Measurements from ENCODE around the gene FBLIM1.

FBLIM1 gene, protein sequence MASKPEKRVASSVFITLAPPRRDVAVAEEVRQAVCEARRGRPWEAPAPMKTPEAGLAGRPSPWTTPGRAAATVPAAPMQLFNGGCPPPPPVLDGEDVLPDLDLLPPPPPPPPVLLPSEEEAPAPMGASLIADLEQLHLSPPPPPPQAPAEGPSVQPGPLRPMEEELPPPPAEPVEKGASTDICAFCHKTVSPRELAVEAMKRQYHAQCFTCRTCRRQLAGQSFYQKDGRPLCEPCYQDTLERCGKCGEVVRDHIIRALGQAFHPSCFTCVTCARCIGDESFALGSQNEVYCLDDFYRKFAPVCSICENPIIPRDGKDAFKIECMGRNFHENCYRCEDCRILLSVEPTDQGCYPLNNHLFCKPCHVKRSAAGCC

DNA sequence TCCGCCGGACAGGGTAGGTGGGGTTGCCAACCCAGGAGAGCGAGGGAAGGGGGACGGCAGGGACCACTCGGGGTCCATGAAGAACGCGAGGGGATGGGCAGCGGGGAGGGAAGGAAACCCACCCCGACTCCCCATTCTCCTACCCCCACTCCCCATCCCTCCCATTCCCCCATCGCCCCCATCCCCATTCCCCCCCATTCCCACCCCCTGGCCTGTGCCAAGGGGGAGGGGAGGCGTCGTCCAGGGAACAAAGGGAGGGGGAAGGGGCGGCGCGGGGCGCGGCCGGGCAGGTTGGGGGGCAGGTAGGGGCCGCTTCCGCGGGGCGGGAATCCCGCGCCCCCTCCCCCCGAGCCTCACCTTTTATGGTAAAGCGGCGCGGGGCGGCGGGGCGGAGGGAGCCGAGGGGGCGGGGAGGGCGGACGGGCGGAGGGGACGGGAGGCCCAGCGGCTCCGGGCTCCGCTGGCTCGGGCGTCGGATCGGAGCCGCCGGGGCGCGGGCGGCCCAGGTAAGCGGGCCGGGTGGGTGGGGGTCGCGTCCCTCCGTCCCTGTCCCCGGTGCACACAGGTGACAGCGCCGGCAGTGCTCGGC is at the start of gene FBLIM1:
TSS of gene FBLIM1 (plus strand) at position 453 of the 589 bp plus-strand sequence. CDS start 6,189 bp downstream, outside the sequence.
- TF ChIP-seq, protein P1, sequence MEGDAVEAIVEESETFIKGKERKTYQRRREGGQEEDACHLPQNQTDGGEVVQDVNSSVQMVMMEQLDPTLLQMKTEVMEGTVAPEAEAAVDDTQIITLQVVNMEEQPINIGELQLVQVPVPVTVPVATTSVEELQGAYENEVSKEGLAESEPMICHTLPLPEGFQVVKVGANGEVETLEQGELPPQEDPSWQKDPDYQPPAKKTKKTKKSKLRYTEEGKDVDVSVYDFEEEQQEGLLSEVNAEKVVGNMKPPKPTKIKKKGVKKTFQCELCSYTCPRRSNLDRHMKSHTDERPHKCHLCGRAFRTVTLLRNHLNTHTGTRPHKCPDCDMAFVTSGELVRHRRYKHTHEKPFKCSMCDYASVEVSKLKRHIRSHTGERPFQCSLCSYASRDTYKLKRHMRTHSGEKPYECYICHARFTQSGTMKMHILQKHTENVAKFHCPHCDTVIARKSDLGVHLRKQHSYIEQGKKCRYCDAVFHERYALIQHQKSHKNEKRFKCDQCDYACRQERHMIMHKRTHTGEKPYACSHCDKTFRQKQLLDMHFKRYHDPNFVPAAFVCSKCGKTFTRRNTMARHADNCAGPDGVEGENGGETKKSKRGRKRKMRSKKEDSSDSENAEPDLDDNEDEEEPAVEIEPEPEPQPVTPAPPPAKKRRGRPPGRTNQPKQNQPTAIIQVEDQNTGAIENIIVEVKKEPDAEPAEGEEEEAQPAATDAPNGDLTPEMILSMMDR (IDR thresholded peaks at IDR 0.05; ENCODE audit: low read depth, low read length), result no peak
- Histone ChIP-seq H3K36me3 (no peaks in the 10 kb centered on the region), H3K9me3 (ENCODE audit: severe bottlenecking) (no peaks in the 10 kb centered on the region), H3K27me3 (ENCODE audit: insufficient read depth, low read depth, severe bottlenecking) (no peaks in the 10 kb centered on the region), H3K4me3 (ENCODE audit: low read depth, low read length) (peak within 1 kb of the TSS; percentile 60), H3K27ac (peak within 1 kb of the TSS; percentile 45)
- peak; percentile 51 for DNase-seq

DNA sequence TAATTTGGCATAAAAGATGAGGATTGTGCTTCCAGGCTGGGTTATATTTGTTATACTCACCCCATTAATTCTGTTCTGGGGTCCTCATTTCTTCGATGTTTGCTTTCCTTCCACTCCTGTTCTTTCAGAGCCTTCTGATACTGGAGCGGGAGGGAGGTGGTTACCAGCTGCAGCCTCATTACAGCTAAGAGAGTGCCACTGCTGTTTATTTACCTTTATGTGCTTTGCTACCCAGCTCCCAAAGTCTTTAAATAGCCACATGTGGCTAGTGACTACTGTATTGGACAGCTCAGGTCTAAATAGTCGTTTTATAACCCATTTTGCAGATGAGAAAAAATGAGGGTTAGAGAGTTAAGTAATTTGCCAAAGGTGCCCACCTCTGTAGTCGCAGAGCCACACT is 49.4 kb upstream of the FBLIM1 start:
- H3K36me3 ChIP-seq, result peaks cover 13% of the 10 kb centered on the region
- H3K4me3 ChIP-seq (ENCODE audit: low read depth, low read length), result no peak overlapping the region
- no peaks in the 10 kb centered on the region for H3K9me3 ChIP-seq (ENCODE audit: severe bottlenecking)
- H3K27ac ChIP-seq, result no peak overlapping the region
- TF ChIP-seq, protein P1 (IDR thresholded peaks at IDR 0.05; ENCODE audit: low read depth, low read length), result no peak
- H3K27me3 ChIP-seq (ENCODE audit: insufficient read depth, low read depth, severe bottlenecking), result no peaks in the 10 kb centered on the region
- DNase-seq, result no peak

DNA sequence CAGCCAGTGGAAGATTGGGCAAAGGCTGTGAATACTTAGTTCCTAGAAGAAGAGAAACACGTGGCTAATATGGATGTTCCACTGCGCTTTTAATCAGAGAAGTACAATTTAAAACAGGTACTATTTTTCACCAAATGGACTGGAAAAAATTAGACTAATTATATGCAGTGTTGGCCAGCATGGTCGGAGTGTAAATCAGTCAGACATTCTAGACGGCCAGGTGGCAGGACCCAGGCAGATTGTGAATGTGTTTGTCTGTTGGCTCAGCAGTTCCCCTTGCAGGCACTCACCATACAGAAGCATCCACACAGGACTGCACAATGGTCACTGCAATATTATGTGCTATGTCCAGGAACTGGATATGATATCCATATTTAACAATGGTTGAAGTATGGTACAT is 46.4 kb upstream of the FBLIM1 start:
- Histone ChIP-seq H3K27me3 (ENCODE audit: insufficient read depth, low read depth, severe bottlenecking) (no peaks in the 10 kb centered on the region), H3K9me3 (ENCODE audit: severe bottlenecking) (no peaks in the 10 kb centered on the region)

DNA sequence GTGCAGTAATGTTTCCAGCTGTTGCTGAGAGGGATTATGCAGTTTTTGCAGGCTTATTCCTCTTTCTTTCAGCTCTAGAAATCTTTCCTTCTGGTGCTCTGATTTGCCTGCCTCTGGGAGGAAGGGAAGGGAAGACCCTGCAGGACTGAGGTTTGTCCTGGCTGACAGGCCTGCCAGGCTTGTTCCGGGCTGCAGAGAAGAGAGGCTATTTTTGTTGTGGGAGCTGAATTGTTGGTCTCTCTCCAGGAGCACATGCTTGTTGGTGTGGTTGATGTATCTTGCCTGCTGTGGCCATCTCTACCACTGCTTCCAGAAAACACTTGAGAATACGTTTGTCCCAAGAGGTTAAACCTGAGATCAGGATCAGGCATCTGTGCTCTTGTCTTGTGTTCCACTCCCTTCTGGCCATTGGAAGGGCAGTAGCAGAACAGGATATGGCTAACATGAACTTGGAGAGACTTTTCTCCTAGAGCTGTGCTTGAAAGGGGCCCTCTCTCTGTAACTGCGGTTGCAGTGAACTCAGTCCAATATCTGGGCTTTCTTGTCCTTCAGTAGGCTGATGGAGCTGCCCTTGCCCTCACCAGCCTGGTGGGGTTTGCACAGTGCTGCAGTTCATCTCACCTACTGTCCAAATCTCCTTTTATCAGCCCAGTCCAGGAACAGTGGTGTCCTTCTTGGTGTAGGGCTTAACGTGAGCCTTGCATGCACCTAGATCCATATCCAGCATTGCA is 44.0 kb upstream of the FBLIM1 start:
- Histone ChIP-seq H3K4me3 (ENCODE audit: low read depth, low read length) (no peak overlapping the region), H3K27ac (no peak overlapping the region), H3K36me3 (peaks cover 35% of the 10 kb centered on the region), H3K27me3 (ENCODE audit: insufficient read depth, low read depth, severe bottlenecking) (no peaks in the 10 kb centered on the region), H3K9me3 (ENCODE audit: severe bottlenecking) (no peaks in the 10 kb centered on the region)
- no peak for DNase-seq
- TF ChIP-seq, protein P1 (IDR thresholded peaks at IDR 0.05; ENCODE audit: low read depth, low read length), result no peak

More for the DNA sequence above, 46.4 kb upstream of the FBLIM1 start:
- DNase-seq, result no peak
- TF ChIP-seq, protein P1 (IDR thresholded peaks at IDR 0.05; ENCODE audit: low read depth, low read length), result no peak
- Histone ChIP-seq H3K27ac (no peak overlapping the region), H3K36me3 (peaks cover 16% of the 10 kb centered on the region), H3K4me3 (ENCODE audit: low read depth, low read length) (no peak overlapping the region)

DNA sequence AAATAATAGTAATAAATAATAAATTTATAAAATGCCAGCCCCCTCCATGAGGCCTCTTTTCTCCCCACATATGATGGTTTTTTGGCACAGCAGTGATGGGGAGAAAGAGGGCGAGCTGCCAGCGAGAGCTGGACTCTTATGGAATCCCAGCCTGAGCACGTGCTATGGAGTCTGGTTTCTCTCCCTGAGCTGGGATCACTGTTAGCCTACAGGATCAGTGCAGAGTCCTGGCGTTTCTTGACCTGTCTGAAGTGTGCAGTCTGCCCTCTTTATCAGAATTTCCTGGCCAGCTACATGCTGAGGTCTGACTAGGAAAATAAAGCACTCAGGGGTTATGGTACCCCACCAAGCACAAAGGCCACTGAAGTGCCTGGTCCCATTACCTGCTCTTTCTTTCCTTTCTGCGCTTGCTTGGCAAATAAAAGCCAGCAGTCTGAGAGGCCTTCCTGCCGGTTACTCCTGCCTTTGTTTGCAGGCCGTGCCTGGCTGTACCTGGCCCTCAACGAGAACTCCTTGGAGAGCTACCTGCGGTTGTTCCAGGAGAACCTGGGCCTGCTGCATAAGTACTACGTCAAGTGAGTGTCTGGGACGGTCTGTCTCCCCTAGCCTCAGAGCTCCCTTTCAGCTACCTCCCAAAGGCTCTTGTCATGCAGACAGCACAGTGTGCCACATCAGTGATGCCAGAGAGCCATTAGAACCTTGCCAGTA is 41.0 kb upstream of the FBLIM1 start:
- Histone ChIP-seq H3K9me3 (ENCODE audit: severe bottlenecking) (no peaks in the 10 kb centered on the region), H3K27ac (no peak overlapping the region), H3K36me3 (peaks cover 56% of the 10 kb centered on the region), H3K27me3 (ENCODE audit: insufficient read depth, low read depth, severe bottlenecking) (no peaks in the 10 kb centered on the region), H3K4me3 (ENCODE audit: low read depth, low read length) (no peak overlapping the region)
- DNase-seq, result no peak
- TF ChIP-seq, protein P1 (IDR thresholded peaks at IDR 0.05; ENCODE audit: low read depth, low read length), result no peak

Data from WERI-Rb-1 (cell line).